DND-41 (cell line): ENCODE data around the gene TMEM19.

ENCODE experiments used
- ATAC-seq: fragments of 200-7000 bp; cut with Tn5 transposase; 3 replicates; pipeline ENCODE4 v1.9.1; 2021; ENCODE audit warnings: low read depth; ENCODE audit not compliant: insufficient read depth
- DNase-seq: peaks from one replicate; pipeline ENCODE4 v3.0.0-alpha.2; 2020
- H2AFZ ChIP-seq: 2 replicates; pipeline ENCODE4 v1.6.0; 2012; ENCODE audit warnings: low read depth, low read length
- H3K27ac ChIP-seq: 2 replicates; pipeline ENCODE4 v1.5.1; 2012; ENCODE audit warnings: low read length, inconsistent platforms
- H3K27me3 ChIP-seq: fragments of 200-600 bp; sonication (generic); 2 replicates; pipeline ENCODE4 v1.6.0; 2012; ENCODE audit warnings: low read length, mild to moderate bottlenecking, inconsistent platforms; ENCODE audit not compliant: insufficient read depth, poor library complexity
- H3K36me3 ChIP-seq: 2 replicates; pipeline ENCODE4 v1.5.1; 2012; ENCODE audit warnings: low read length, inconsistent platforms; ENCODE audit not compliant: insufficient read depth
- H3K4me1 ChIP-seq: 2 replicates; pipeline ENCODE4 v1.5.1; 2012; ENCODE audit warnings: mild to moderate bottlenecking, low read length; ENCODE audit not compliant: insufficient read depth
- H3K4me2 ChIP-seq: 2 replicates; pipeline ENCODE4 v1.6.0; 2012; ENCODE audit warnings: mild to moderate bottlenecking, moderate library complexity, low read length, inconsistent platforms; ENCODE audit not compliant: insufficient read depth
- H3K4me3 ChIP-seq, 2 experiments: fragments of 200-600 bp in 1 of 2; shearing (Covaris generic) in 1 of 2; 2 replicates each; pipeline ENCODE4 v1.5.1; 2012 to 2016; ENCODE audit warnings: inconsistent platforms in 2 of 2, low read length in 2 of 2, mild to moderate bottlenecking in 2 of 2, low read depth in 1 of 2, moderate library complexity in 1 of 2
- H3K79me2 ChIP-seq: 2 replicates; pipeline ENCODE4 v1.6.0; 2012; ENCODE audit warnings: low read length, inconsistent platforms; ENCODE audit not compliant: insufficient read depth
- H3K9ac ChIP-seq: 2 replicates; pipeline ENCODE4 v1.6.0; 2012; ENCODE audit warnings: low read depth, mild to moderate bottlenecking, inconsistent platforms, low read length, moderate library complexity
- H3K9me3 ChIP-seq: 2 replicates; pipeline ENCODE4 v1.5.1; 2012; ENCODE audit warnings: low read length, moderate library complexity, mild to moderate bottlenecking, inconsistent platforms; ENCODE audit not compliant: insufficient read depth, severe bottlenecking
- H4K20me1 ChIP-seq: 2 replicates; pipeline ENCODE4 v1.6.0; 2012; ENCODE audit warnings: low read length; ENCODE audit not compliant: insufficient read depth
- EZH2 ChIP-seq: IDR thresholded peaks from 3 replicates; pipeline ENCODE4 v1.6.1; 2012; ENCODE audit warnings: borderline replicate concordance, low read depth, mild to moderate bottlenecking, moderate library complexity, low read length, inconsistent platforms; ENCODE audit not compliant: severe bottlenecking
- TF ChIP-seq, protein P1 (sequence below): IDR thresholded peaks from 2 replicates; pipeline ENCODE4 v1.5.1; 2012; ENCODE audit warnings: borderline replicate concordance, low read length, moderate library complexity, mild to moderate bottlenecking; ENCODE audit not compliant: poor library complexity, severe bottlenecking; ENCODE audit errors: extremely low read depth

Gene TMEM19

DNA sequence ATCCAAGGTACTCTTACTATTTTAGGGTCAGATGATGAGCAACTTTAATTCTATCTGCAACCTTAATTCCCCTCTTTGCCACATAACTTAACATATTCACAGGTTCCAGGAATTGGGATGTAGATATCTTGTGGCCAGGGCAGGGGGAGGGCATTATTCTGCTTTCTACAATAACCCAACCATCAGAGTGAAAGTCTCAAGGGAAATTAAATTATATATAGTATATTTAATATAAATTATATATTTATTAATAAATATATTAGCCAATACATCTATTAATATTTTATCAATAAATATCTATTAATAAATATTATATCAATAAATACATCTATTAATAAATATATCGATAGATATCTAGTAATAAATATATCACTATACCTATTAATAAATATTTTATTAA, 57.1 kb downstream of the TMEM19 start:
- no peaks in the 10 kb centered on the region for H3K27me3 ChIP-seq
- no peak overlapping the region for H3K9ac ChIP-seq
- H3K4me3 ChIP-seq: no peak overlapping the region
- no peaks in the 10 kb centered on the region for H3K36me3 ChIP-seq
- H3K4me1 ChIP-seq: no peaks in the 10 kb centered on the region
- H3K9me3 ChIP-seq: no peaks in the 10 kb centered on the region
- H3K4me2 ChIP-seq: no peak overlapping the region
- H2AFZ ChIP-seq: no peak overlapping the region
- H3K79me2 ChIP-seq: no peaks in the 10 kb centered on the region
- H3K27ac ChIP-seq: no peak overlapping the region
- no peaks in the 10 kb centered on the region for H4K20me1 ChIP-seq
- DNase-seq (no peak), ATAC-seq (no peak)
- TF ChIP-seq, protein P1, sequence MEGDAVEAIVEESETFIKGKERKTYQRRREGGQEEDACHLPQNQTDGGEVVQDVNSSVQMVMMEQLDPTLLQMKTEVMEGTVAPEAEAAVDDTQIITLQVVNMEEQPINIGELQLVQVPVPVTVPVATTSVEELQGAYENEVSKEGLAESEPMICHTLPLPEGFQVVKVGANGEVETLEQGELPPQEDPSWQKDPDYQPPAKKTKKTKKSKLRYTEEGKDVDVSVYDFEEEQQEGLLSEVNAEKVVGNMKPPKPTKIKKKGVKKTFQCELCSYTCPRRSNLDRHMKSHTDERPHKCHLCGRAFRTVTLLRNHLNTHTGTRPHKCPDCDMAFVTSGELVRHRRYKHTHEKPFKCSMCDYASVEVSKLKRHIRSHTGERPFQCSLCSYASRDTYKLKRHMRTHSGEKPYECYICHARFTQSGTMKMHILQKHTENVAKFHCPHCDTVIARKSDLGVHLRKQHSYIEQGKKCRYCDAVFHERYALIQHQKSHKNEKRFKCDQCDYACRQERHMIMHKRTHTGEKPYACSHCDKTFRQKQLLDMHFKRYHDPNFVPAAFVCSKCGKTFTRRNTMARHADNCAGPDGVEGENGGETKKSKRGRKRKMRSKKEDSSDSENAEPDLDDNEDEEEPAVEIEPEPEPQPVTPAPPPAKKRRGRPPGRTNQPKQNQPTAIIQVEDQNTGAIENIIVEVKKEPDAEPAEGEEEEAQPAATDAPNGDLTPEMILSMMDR: no peak
- no peak for TF ChIP-seq EZH2

DNA sequence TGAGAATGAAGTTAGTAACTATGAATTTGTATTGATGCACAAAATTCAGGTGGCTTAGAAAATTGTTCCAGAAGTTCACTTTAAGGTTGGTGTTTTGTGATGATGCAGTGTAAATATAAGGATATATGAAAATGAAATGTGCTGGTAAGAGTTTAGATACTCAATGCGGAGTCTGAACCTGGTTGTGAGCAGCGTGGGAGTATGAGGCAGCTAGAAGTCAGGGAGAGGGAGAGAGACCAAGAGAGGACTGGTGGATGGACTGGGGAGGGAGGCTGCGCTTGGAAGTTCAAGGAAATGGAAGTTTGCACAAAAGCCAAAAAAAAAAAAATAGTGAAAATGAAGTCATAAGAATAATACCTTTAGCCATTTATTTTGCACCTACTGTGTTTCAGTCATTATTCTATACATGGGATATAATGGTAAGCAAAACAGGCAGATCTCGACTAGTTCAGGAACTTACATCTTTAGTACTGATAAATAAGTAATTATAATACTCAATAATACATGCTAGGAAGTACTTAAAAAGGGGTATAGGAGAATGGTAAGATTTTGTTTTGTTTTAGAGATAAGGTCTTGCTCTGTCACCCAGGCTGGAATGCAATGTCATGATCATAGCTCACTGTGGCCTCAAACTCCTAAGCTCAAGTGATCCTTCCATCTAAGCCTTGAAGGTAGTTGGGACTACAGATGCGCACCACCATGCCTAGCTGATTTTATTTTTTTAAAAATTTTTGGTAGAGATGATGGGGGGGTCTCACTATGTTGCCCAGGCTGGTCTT, 58.8 kb downstream of the TMEM19 start:
- no peak overlapping the region for H3K4me3 ChIP-seq
- H2AFZ ChIP-seq: no peak overlapping the region
- H3K27me3 ChIP-seq: peaks cover 8% of the 10 kb centered on the region
- ATAC-seq (no peak), DNase-seq (no peak)
- H3K9ac ChIP-seq: no peak overlapping the region
- no peak overlapping the region for H3K4me2 ChIP-seq
- H3K79me2 ChIP-seq: no peaks in the 10 kb centered on the region
- no peak for TF ChIP-seq EZH2
- TF ChIP-seq, protein P1: no peak
- no peaks in the 10 kb centered on the region for H3K4me1 ChIP-seq
- no peaks in the 10 kb centered on the region for H3K9me3 ChIP-seq
- H3K36me3 ChIP-seq: no peaks in the 10 kb centered on the region
- no peak overlapping the region for H3K27ac ChIP-seq
- H4K20me1 ChIP-seq: no peaks in the 10 kb centered on the region

GRCh38 chr12:71746974-71747611, 61.2 kb downstream of the TMEM19 start:
- Histone ChIP-seq H3K4me3 (no peak overlapping the region), H3K9ac (no peak overlapping the region), H3K36me3 (no peaks in the 10 kb centered on the region), H4K20me1 (no peaks in the 10 kb centered on the region), H3K4me1 (no peaks in the 10 kb centered on the region), H3K27me3 (peaks cover 16% of the 10 kb centered on the region), H2AFZ (no peak overlapping the region), H3K79me2 (no peaks in the 10 kb centered on the region), H3K27ac (no peak overlapping the region), H3K4me2 (no peak overlapping the region), H3K9me3 (no peaks in the 10 kb centered on the region)
- no peak for TF ChIP-seq EZH2
- TF ChIP-seq, protein P1: peak; percentile 82
- DNase-seq: peak; percentile 43
- peak; percentile 90 for ATAC-seq
